ENCODE data around the gene SZT2.
"Not testable (repeated sequence)": the region's sequence is repeated elsewhere in the genome, so short reads cannot be mapped to it uniquely, and the experiment has no call there.

SZT2 gene

DNA sequence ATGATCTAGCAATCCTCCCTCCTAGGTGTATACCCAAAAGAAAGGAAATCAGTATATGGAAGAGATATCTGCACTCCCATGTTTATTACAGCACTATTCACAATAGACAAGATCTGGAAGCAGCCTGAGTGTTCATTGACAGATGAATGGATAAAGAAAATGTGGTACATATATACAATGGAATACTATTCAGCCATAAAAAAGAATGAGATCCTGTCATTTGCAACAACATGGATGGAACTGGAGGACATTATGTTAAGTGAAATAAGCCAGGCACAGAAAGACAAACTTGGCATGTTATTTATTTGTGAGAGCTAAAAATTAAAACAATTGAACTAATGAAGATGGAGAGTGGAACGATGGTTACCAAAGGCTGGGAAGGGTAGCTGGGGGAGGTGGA is 23.7 kb downstream of the SZT2 start:
- not testable (repeated sequence) for H3K9me3 ChIP-seq (ENCODE audit: control insufficient read depth, insufficient read depth, low read length); H3K4me1 ChIP-seq (ENCODE audit: control insufficient read depth, insufficient read depth, low read length); H3K9ac ChIP-seq (ENCODE audit: low read depth, low read length); H3K4me3 ChIP-seq (ENCODE audit: low read depth, low read length); H3K27ac ChIP-seq (ENCODE audit: low read depth, low read length); H3K27me3 ChIP-seq (ENCODE audit: control insufficient read depth, insufficient read depth, low read length)
- H3K36me3 ChIP-seq (ENCODE audit: control insufficient read depth, insufficient read depth, low read length): peaks cover 30% of the 10 kb centered on the region

DNA sequence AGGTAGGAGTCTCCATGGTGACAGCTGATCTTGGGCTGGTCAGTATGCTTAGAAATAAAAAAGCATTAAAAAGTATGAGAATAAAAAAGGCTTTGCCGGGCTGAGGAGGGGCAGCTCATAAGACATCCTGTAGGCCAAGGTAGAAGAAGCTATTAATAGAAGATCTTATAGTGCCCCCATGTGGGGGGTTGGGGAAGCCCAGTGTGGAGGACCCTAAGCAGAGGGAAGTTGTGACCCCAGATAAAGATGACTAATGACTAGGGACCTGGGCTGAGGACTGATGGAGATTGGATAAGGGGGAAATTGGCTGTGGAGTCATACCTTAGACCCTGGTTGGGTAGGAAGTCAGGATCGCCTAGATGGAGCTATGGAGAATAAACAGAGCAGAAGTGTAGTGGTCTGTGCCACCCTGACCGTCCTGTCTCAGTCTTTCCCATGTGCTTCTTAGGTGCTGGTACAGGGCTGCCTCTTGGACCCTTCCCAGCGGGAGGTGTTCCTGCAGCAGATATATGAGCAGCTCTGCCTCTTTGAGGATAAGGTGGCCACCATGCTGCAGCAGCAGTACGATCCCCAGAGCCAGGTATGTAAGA is 25.0 kb downstream of the SZT2 start:
- Histone ChIP-seq H3K27ac (ENCODE audit: low read depth, low read length) (no peak overlapping the region), H3K9me3 (ENCODE audit: control insufficient read depth, insufficient read depth, low read length) (no peaks in the 10 kb centered on the region), H3K36me3 (ENCODE audit: control insufficient read depth, insufficient read depth, low read length) (peaks cover 42% of the 10 kb centered on the region), H3K4me3 (ENCODE audit: low read depth, low read length) (no peak overlapping the region), H3K4me1 (ENCODE audit: control insufficient read depth, insufficient read depth, low read length) (0 out of 2 replicates have a peak, but pooled peaks cover 4% of the 10 kb centered on the region), H3K27me3 (ENCODE audit: control insufficient read depth, insufficient read depth, low read length) (no peaks in the 10 kb centered on the region), H3K9ac (ENCODE audit: low read depth, low read length) (no peak overlapping the region)

DNA sequence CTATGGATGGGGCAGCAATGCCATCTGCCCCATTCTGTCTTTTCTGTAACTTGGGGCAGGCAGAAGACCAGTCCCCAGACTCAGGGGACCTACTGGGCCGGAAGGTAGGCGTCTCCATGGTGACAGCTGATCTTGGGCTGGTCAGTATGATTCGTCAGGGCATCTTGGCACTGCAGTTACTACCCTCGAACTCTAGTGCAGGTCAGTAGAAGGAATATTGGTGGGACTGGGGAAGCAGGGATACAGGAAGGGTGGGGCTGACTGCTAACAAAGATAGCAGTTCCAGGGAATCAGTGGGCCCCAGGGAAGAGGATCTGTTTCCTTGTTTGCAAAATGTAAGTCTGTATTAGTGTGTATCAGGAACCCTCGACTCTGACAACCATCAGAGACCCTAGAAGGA is 26.2 kb downstream of the SZT2 start:
- H3K9ac ChIP-seq (ENCODE audit: low read depth, low read length): no peak overlapping the region
- H3K27me3 ChIP-seq (ENCODE audit: control insufficient read depth, insufficient read depth, low read length): no peaks in the 10 kb centered on the region
- H3K36me3 ChIP-seq (ENCODE audit: control insufficient read depth, insufficient read depth, low read length): peaks cover 54% of the 10 kb centered on the region
- 0 out of 2 replicates have a peak, but pooled peaks cover 4% of the 10 kb centered on the region for H3K4me1 ChIP-seq (ENCODE audit: control insufficient read depth, insufficient read depth, low read length)
- no peak overlapping the region for H3K4me3 ChIP-seq (ENCODE audit: low read depth, low read length)
- H3K27ac ChIP-seq (ENCODE audit: low read depth, low read length): no peak overlapping the region
- no peaks in the 10 kb centered on the region for H3K9me3 ChIP-seq (ENCODE audit: control insufficient read depth, insufficient read depth, low read length)

DNA sequence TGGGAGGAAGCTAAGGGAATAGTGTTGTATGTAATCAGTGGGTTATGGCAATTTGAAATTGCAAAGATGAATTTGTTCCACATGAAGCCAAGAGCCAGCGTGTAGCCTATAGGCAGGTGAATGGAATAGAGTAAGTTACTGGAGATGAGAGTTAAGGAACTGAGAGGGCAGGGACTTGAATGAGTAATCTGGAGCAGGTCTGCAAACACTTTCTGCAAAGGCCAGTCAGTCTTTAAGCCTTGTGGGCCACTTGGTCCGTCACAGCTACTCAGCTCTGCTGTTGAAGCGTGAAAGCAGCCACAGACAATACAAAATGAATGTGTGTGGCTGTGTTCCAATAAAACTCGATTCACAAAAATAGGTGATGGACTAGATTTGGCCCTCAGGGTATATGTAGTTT is 29.2 kb downstream of the SZT2 start:
- Histone ChIP-seq H3K9ac (ENCODE audit: low read depth, low read length) (no peak overlapping the region), H3K4me3 (ENCODE audit: low read depth, low read length) (no peak overlapping the region), H3K4me1 (ENCODE audit: control insufficient read depth, insufficient read depth, low read length) (peaks cover 12% of the 10 kb centered on the region; the same call in 1 of the 2 replicates), H3K9me3 (ENCODE audit: control insufficient read depth, insufficient read depth, low read length) (no peaks in the 10 kb centered on the region), H3K27ac (ENCODE audit: low read depth, low read length) (no peak overlapping the region), H3K36me3 (ENCODE audit: control insufficient read depth, insufficient read depth, low read length) (peaks cover 70% of the 10 kb centered on the region), H3K27me3 (ENCODE audit: control insufficient read depth, insufficient read depth, low read length) (no peaks in the 10 kb centered on the region)

DNA sequence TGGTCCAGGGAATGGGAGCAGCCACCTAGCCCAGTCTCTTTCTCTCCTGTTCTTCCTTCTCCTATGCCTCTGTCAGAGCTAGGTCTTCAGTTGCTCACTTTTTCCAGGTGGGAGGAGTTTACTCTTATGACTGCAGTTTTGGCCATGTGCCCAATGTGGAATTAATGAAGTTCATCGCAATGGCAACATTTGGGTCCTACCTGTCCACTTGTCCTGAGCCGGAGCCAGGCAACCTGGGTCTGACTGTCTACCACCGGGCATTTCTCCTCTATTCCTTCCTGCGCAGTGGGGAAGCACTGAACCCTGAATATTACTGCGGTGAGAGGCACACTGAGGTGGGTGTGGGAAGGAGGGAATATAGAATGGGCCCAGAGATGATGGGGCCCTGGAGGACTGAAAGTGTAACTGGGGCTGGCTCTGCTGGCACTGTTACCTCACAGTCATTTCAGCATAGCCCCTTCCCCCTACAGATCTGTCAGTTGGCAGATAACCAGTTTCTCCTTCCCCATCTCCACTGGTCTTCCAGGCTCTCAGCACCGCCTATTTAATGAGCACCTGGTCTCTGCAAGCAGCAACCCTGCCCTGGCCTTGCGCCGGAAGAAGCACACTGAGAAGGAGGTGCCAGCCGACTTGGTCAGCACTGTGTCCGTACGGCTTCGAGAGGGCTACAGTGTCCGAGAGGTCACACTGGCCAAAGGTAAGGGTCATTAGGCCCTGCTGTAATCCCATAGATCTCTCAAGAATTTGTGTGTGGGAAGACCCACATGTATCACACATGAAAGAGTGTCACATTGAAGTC is 30.1 kb downstream of the SZT2 start:
- H3K36me3 ChIP-seq (ENCODE audit: control insufficient read depth, insufficient read depth, low read length): peaks cover 79% of the 10 kb centered on the region
- no peak overlapping the region for H3K4me3 ChIP-seq (ENCODE audit: low read depth, low read length)
- H3K9me3 ChIP-seq (ENCODE audit: control insufficient read depth, insufficient read depth, low read length): no peaks in the 10 kb centered on the region
- H3K4me1 ChIP-seq (ENCODE audit: control insufficient read depth, insufficient read depth, low read length): peaks cover 12% of the 10 kb centered on the region; the same call in 1 of the 2 replicates
- H3K27ac ChIP-seq (ENCODE audit: low read depth, low read length): no peak overlapping the region
- H3K9ac ChIP-seq (ENCODE audit: low read depth, low read length): no peak overlapping the region
- H3K27me3 ChIP-seq (ENCODE audit: control insufficient read depth, insufficient read depth, low read length): no peaks in the 10 kb centered on the region

DNA sequence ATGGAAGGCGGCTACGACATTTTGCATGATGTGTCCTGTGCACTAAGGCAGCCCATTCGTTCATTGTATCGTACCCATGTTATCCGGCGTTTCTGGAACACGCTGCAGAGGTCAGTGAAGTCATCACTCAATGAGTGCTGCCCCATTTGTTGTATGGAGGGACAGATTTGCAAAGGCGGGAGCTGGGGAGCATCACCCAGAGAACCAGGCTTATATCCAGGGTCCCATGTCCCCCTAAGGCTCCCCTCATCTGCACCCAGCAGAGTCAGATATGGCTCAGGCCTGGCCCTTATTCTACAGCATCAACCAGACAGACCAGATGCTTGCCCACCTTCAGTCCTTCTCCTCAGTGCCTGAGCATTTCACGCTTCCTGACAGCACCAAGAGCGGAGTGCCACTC is 31.2 kb downstream of the SZT2 start:
- Histone ChIP-seq H3K27ac (ENCODE audit: low read depth, low read length) (no peak overlapping the region), H3K9ac (ENCODE audit: low read depth, low read length) (no peak overlapping the region), H3K4me1 (ENCODE audit: control insufficient read depth, insufficient read depth, low read length) (peaks cover 12% of the 10 kb centered on the region; the same call in 1 of the 2 replicates), H3K9me3 (ENCODE audit: control insufficient read depth, insufficient read depth, low read length) (no peaks in the 10 kb centered on the region), H3K4me3 (ENCODE audit: low read depth, low read length) (no peak overlapping the region), H3K36me3 (ENCODE audit: control insufficient read depth, insufficient read depth, low read length) (peaks cover 83% of the 10 kb centered on the region), H3K27me3 (ENCODE audit: control insufficient read depth, insufficient read depth, low read length) (no peaks in the 10 kb centered on the region)

DNA sequence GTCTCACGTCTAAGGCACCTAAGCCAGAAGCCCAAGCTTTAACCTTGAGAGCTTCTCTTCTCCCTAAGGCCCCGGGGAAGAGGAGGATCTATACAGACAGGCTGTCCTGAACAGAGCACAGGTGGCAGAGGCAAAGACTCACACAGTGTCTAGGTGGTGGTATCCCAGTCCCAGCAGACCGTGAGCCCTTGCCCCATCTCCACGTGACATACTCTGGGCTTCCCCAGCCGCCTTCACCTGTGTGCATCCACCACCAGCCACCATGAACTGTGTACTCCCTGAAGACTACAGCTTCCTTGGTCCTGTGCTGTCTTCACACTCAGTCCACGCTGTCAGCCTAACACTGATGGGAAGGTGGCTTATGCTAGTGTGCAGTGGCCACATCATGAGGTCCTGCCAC is 31.7 kb downstream of the SZT2 start:
- H3K4me3 ChIP-seq (ENCODE audit: low read depth, low read length): no peak overlapping the region
- H3K36me3 ChIP-seq (ENCODE audit: control insufficient read depth, insufficient read depth, low read length): peaks cover 83% of the 10 kb centered on the region
- H3K27ac ChIP-seq (ENCODE audit: low read depth, low read length): no peak overlapping the region
- peaks cover 12% of the 10 kb centered on the region; the same call in 1 of the 2 replicates for H3K4me1 ChIP-seq (ENCODE audit: control insufficient read depth, insufficient read depth, low read length)
- H3K9me3 ChIP-seq (ENCODE audit: control insufficient read depth, insufficient read depth, low read length): no peaks in the 10 kb centered on the region
- H3K9ac ChIP-seq (ENCODE audit: low read depth, low read length): no peak overlapping the region
- H3K27me3 ChIP-seq (ENCODE audit: control insufficient read depth, insufficient read depth, low read length): no peaks in the 10 kb centered on the region

DNA sequence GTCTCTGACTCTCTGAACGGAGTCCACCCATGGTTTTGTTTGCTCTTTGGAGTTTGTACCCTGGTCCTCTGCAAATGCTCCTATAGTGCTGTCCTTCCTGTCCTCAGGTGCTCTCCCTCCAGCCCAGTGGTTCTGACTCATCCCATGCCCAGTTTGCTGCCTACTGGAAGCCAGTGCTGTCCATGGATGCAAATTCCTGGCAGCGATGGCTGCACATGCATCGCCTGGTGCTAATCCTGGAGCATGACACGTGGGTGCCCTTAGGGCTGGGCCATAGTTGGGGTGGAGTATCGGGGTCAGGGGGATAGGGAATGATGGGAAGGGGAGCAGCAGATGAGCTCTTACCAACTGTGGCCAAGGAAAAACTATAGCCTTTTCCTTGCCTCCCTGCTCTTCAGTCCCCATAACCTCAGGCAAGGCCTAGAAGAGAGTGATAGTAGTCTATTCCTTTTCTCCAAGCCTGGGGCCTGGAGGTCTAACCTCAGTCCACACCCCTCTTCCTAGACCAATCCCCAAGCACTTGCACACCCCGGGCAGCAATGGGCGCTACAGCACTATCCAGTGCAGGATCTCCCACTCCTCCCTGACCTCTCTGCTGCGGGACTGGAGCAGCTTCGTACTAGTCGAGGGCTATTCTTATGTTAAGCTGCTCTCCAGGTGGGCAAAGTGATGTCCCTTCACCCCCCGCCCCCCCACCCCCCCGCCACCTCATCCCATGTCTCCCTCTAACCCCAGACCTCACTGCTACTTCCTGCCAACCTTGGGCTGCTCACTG is 32.5 kb downstream of the SZT2 start:
- Histone ChIP-seq H3K4me3 (ENCODE audit: low read depth, low read length) (no peak overlapping the region), H3K36me3 (ENCODE audit: control insufficient read depth, insufficient read depth, low read length) (peaks cover 83% of the 10 kb centered on the region), H3K9ac (ENCODE audit: low read depth, low read length) (no peak overlapping the region), H3K27me3 (ENCODE audit: control insufficient read depth, insufficient read depth, low read length) (no peaks in the 10 kb centered on the region), H3K9me3 (ENCODE audit: control insufficient read depth, insufficient read depth, low read length) (no peaks in the 10 kb centered on the region), H3K27ac (ENCODE audit: low read depth, low read length) (no peak overlapping the region), H3K4me1 (ENCODE audit: control insufficient read depth, insufficient read depth, low read length) (peaks cover 11% of the 10 kb centered on the region; the same call in 1 of the 2 replicates)

DNA sequence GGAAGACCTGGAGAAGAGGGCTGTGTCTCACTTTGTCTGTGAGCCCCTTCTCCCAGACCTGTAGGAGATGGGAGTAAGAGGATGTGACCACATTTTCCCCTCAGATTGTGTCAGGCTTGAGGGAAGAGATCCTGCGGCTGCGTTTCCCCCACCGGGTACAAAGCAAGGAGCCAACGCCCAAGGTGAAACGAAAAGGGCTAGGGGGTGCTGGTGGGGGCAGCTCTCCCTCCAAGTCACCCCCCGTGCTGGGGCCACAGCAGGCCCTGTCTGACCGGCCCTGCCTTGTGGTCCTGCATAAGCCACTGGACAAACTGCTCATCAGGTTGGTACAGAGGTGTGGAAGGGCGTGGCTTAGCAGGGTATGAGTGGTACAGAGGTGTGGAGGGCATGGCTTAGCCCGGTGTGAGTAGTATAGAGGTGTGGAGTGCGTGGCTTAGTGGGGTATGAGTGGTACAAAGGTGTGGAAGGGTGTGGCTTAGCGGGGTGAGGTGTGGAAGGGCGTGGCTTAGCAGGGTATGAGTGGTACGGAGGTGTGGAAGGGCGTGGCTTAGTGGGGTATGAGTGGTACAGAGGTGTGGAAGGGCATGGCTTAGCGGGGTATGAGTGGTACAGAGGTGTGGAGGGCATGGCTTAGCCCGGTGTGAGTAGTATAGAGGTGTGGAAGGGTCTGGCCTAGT is 33.4 kb downstream of the SZT2 start:
- H3K36me3 ChIP-seq (ENCODE audit: control insufficient read depth, insufficient read depth, low read length): peaks cover 85% of the 10 kb centered on the region

DNA sequence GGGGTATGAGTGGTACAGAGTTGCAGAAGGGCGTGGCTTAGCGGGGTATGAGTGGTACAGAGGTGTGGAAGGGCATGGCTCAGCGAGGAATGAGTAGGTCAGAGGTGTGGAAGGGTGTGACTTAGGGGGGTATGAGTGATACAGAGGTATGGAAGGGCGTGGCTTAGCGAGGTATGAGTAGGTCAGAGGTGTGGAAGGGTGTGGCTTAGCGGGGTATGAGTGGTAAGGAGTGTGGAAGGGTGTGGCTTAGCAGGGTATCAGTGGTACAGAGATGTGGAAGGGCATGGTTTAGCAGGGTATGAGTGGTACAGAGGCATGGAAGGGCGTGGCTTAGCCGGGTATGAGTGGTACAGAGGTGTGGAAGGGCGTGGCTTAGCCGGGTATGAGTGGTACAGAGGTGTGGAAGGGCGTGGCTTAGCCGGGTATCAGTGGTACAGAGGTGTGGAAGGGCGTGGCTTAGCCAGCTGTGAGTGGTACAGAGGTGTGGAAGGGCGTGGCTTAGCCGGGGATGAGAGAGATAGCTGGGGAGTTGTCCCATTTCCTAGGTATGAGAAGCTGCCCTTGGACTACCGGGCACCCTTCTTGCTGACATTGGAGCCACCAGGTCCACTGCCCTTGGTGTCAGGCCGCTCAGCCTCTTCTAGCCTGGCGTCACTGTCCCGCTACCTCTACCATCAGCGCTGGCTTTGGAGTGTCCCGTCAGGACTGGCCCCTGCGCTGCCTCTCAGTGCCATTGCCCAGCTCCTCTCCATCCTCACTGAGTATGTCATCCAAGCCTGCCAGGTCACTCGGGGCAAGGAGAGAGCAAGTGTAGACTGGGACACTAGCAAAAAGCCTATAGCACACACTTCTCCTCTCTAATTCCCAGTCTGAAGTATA is 34.2 kb downstream of the SZT2 start:
- Histone ChIP-seq H3K4me1 (ENCODE audit: control insufficient read depth, insufficient read depth, low read length) (peaks cover 8% of the 10 kb centered on the region; the same call in 1 of the 2 replicates), H3K4me3 (ENCODE audit: low read depth, low read length) (no peak overlapping the region), H3K27ac (ENCODE audit: low read depth, low read length) (no peak overlapping the region), H3K36me3 (ENCODE audit: control insufficient read depth, insufficient read depth, low read length) (peaks cover 83% of the 10 kb centered on the region), H3K27me3 (ENCODE audit: control insufficient read depth, insufficient read depth, low read length) (no peaks in the 10 kb centered on the region), H3K9ac (ENCODE audit: low read depth, low read length) (no peak overlapping the region), H3K9me3 (ENCODE audit: control insufficient read depth, insufficient read depth, low read length) (no peaks in the 10 kb centered on the region)

More for the DNA sequence above, 33.4 kb downstream of the SZT2 start:
- Histone ChIP-seq H3K27ac (ENCODE audit: low read depth, low read length) (no peak overlapping the region), H3K27me3 (ENCODE audit: control insufficient read depth, insufficient read depth, low read length) (no peaks in the 10 kb centered on the region), H3K9ac (ENCODE audit: low read depth, low read length) (no peak overlapping the region), H3K4me1 (ENCODE audit: control insufficient read depth, insufficient read depth, low read length) (peaks cover 8% of the 10 kb centered on the region; the same call in 1 of the 2 replicates), H3K9me3 (ENCODE audit: control insufficient read depth, insufficient read depth, low read length) (no peaks in the 10 kb centered on the region), H3K4me3 (ENCODE audit: low read depth, low read length) (no peak overlapping the region)
